Panc1 (cell line): ENCODE results near the gene APLNR. TPM values are rescaled to one million over a fixed set of nuclear protein-coding genes. Genes with fewer than 3 reads are reported as not detected.
A peak's percentile ranks its signal among the peaks of the same experiment; 100 is the strongest.

Experiments used
- ATAC-seq: fragments of 200-7000 bp; cut with Tn5 transposase; 2 replicates; pipeline ENCODE4 v1.9.1; 2020; ENCODE audit warnings: mild to moderate bottlenecking, moderate library complexity
- BruUV-seq: library from RNA; stranded (reverse); fragments of 400-500 nt; replicated peaks from 2 replicates; lab custom pipeline; 2021; lab: Mats Ljungman, UMichigan
- CTCF ChIA-PET: fragments of 300-600 bp; sonication (Branson Sonifier 250); formaldehyde crosslinking; loops from one replicate; lab custom pipeline; 2022; ENCODE audit warnings: antibody characterized with exemption; lab: Charles Lee
- POLR2A ChIA-PET: fragments of 300-600 bp; sonication (Branson Sonifier 250); formaldehyde crosslinking; loops from one replicate; lab custom pipeline; 2022; ENCODE audit warnings: antibody characterized with exemption; lab: Charles Lee
- DNase-seq: peaks from one replicate; pipeline ENCODE4 v3.0.0-alpha.2; 2010; ENCODE audit warnings: low read depth, low spot score
- H3K27ac ChIP-seq: 2 replicates; pipeline ENCODE4 v1.5.1; 2011; ENCODE audit warnings: mild to moderate bottlenecking, low read length, inconsistent platforms
- H3K27me3 ChIP-seq: fragments of 200-500 bp; sonication (Bioruptor generic); 2 replicates; pipeline ENCODE4 v1.6.0; 2014; ENCODE audit warnings: low read length, inconsistent platforms; ENCODE audit not compliant: control insufficient read depth, insufficient read depth
- H3K36me3 ChIP-seq: fragments of 200-500 bp; sonication (Bioruptor generic); 2 replicates; pipeline ENCODE4 v1.5.1; 2014; ENCODE audit warnings: inconsistent platforms, mild to moderate bottlenecking, low read length, moderate library complexity; ENCODE audit not compliant: control insufficient read depth, insufficient read depth
- H3K4me1 ChIP-seq: 2 replicates; pipeline ENCODE4 v1.5.1; 2011; ENCODE audit warnings: inconsistent platforms, mild to moderate bottlenecking, low read length, moderate library complexity; ENCODE audit not compliant: control insufficient read depth, insufficient read depth
- H3K4me3 ChIP-seq, 2 experiments: 2 replicates each; pipeline ENCODE4 v1.5.1; 2011 to 2012; ENCODE audit warnings: low read depth in 2 of 2, low read length in 2 of 2, mild to moderate bottlenecking in 2 of 2, inconsistent platforms in 1 of 2, moderate library complexity in 1 of 2
- H3K9me3 ChIP-seq: fragments of 200-500 bp; sonication (Bioruptor generic); 2 replicates; pipeline ENCODE4 v1.5.1; 2014; ENCODE audit warnings: low read depth, mild to moderate bottlenecking, inconsistent platforms, low read length, moderate library complexity; ENCODE audit not compliant: control insufficient read depth, insufficient read depth
- POLR2AphosphoS5 ChIP-seq: IDR thresholded peaks from 2 replicates; pipeline ENCODE4 v1.6.1; 2012; ENCODE audit warnings: mild to moderate bottlenecking, low read depth, low read length, moderate library complexity
- SIN3A ChIP-seq: IDR thresholded peaks from 2 replicates; pipeline ENCODE4 v1.6.1; 2012; ENCODE audit warnings: low read depth, mild to moderate bottlenecking, low read length, moderate library complexity, borderline replicate concordance; ENCODE audit not compliant: insufficient read depth
- TCF7L2 ChIP-seq: IDR thresholded peaks from 2 replicates; pipeline ENCODE4 v1.6.1; 2011; ENCODE audit warnings: mild to moderate bottlenecking, low read depth, low read length, inconsistent platforms
- in situ Hi-C: cut with HindIII; loops from 2 replicates; pipeline ENCODE4 v1.10.0; 2016; ENCODE audit warnings: low sequenced_read_pairs, low pct_unique_long_range_greater_than_20kb
- intact Hi-C: fragments of 100-400 bp; cut with micrococcal nuclease; formaldehyde crosslinking; loops from one replicate; pipeline ENCODE4 v1.10.0; 2022; ENCODE audit not compliant: unreplicated experiment
- total RNA-seq: library from RNA; stranded (reverse); gene quantifications from one replicate; pipeline ENCODE4 v1.2.1, GENCODE V29; 2021; ENCODE audit not compliant: unreplicated experiment
- TF ChIP-seq, protein P1 (sequence below): fragments of 450-650 bp; IDR thresholded peaks from 2 replicates; pipeline ENCODE4 v1.5.1; 2017; ENCODE audit warnings: mild to moderate bottlenecking
- TF ChIP-seq, protein P2 (sequence below), 2 experiments: IDR thresholded peaks; 2 replicates each; pipeline ENCODE4 v1.6.1; 2011 to 2012; ENCODE audit warnings: low read depth in 2 of 2, control low read depth in 1 of 2, low read length in 1 of 2, mild to moderate bottlenecking in 1 of 2, moderate library complexity in 1 of 2; ENCODE audit not compliant: insufficient read depth in 1 of 2

APLNR gene
- total RNA-seq, 1 experiment from 2014 or later: not detected

DNA sequence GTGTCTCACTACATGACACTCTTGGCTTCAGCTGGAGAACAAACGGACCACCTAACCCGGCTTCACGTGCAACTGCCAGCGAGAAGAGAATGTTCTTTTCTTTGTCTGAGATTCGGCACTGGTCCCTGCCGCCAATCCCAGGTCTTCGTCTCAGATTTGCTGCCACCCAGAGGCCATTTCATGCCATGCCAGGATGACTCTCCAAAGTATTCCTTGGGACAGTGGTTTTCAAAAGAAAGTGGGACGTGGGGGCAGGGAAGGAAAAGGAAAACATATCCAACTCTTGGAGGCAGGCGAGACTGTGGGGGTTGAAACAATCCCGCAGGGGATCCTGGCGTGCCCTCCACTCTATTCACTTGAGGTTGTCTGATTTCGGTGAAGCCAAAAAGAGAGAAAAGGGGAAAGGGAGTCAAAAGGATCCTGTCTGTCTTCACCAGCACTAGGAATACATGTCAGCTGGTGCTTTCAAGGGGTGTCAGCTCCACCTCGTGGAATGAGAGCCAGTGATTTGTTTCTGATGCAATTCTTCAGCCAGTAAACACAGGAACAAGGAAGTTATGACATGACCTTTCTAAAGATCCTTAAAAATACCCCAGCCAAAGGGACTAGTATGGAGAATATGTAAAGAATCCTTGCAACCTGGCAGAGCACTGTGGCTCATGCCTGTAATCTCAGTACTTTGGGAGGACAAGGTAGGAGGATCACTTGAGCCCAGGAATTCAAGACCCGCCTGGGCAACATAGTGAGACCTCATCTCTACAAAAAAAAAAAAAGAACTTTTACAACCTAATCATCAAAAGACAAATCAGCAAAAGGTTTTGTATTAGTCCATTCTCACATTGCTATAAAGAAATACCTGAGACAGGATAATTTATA, 41.0 kb upstream of the APLNR start:
- intact Hi-C loops (no loop called here), in situ Hi-C loops (no loop called here)
- no peaks in the 10 kb centered on the region for H3K36me3 ChIP-seq
- H3K27ac ChIP-seq: peak overlapping the region; percentile 27; the same call in 1 of the 2 replicates
- TF ChIP-seq POLR2AphosphoS5: no peak
- TF ChIP-seq SIN3A: no peak
- TF ChIP-seq, protein P1, sequence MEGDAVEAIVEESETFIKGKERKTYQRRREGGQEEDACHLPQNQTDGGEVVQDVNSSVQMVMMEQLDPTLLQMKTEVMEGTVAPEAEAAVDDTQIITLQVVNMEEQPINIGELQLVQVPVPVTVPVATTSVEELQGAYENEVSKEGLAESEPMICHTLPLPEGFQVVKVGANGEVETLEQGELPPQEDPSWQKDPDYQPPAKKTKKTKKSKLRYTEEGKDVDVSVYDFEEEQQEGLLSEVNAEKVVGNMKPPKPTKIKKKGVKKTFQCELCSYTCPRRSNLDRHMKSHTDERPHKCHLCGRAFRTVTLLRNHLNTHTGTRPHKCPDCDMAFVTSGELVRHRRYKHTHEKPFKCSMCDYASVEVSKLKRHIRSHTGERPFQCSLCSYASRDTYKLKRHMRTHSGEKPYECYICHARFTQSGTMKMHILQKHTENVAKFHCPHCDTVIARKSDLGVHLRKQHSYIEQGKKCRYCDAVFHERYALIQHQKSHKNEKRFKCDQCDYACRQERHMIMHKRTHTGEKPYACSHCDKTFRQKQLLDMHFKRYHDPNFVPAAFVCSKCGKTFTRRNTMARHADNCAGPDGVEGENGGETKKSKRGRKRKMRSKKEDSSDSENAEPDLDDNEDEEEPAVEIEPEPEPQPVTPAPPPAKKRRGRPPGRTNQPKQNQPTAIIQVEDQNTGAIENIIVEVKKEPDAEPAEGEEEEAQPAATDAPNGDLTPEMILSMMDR: peak; percentile 93
- TF ChIP-seq TCF7L2: no peak
- H3K9me3 ChIP-seq: 0 out of 2 replicates have a peak, but pooled peaks cover 3% of the 10 kb centered on the region
- BruUV-seq: no TSS peak
- ATAC-seq: peak; percentile 96
- H3K4me3 ChIP-seq: peak overlapping the region; percentile 5 to 26; a peak in 1 of 4 replicates
- no peaks in the 10 kb centered on the region for H3K27me3 ChIP-seq
- peaks cover 4% of the 10 kb centered on the region; the same call in 1 of the 2 replicates for H3K4me1 ChIP-seq
- CTCF ChIA-PET: interaction anchor here (0.5 kb wide), 1 partner anchor 72 kb away, joined by 6 read pairs; no protein-coding TSS in a partner anchor
- POLR2A ChIA-PET: no interaction called here
- peak; percentile 47 for DNase-seq

DNA sequence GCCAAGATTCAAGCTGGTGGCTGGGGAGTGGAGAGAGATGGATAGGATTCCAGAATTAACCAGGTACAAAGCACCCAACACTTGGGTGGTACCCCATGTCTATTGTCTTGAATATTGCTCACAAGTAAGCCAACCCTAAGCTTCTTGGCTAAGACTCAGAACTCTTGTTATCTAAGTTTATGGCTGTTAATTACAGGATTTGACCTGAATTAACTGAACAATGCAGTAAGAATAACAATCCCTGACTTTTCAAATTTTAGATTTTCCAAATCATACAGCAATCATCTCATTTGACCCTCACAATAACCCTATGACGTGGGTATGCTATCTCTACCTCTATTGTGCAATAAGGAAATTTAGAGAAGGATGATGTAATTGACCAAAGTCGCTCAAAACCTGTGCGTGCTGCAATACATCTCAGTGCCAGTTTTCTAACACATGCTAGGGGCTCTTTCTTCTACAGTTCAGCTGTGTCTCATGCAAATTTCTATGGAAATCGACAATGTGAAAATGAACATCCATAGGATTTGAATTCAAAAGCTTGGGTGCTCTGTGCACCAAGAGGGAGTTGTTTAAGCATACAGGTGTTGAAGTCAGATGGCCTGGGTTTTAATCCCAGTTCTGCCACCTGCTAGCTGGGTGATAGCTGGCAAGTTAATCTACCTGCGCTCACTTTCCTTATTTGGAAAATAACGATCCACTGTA, 40.1 kb upstream of the APLNR start:
- no peak overlapping the region for H3K4me3 ChIP-seq
- in situ Hi-C loops: no loop called here
- TF ChIP-seq, protein P2, sequence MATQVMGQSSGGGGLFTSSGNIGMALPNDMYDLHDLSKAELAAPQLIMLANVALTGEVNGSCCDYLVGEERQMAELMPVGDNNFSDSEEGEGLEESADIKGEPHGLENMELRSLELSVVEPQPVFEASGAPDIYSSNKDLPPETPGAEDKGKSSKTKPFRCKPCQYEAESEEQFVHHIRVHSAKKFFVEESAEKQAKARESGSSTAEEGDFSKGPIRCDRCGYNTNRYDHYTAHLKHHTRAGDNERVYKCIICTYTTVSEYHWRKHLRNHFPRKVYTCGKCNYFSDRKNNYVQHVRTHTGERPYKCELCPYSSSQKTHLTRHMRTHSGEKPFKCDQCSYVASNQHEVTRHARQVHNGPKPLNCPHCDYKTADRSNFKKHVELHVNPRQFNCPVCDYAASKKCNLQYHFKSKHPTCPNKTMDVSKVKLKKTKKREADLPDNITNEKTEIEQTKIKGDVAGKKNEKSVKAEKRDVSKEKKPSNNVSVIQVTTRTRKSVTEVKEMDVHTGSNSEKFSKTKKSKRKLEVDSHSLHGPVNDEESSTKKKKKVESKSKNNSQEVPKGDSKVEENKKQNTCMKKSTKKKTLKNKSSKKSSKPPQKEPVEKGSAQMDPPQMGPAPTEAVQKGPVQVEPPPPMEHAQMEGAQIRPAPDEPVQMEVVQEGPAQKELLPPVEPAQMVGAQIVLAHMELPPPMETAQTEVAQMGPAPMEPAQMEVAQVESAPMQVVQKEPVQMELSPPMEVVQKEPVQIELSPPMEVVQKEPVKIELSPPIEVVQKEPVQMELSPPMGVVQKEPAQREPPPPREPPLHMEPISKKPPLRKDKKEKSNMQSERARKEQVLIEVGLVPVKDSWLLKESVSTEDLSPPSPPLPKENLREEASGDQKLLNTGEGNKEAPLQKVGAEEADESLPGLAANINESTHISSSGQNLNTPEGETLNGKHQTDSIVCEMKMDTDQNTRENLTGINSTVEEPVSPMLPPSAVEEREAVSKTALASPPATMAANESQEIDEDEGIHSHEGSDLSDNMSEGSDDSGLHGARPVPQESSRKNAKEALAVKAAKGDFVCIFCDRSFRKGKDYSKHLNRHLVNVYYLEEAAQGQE (IDR thresholded peaks at IDR 0.05; ENCODE audit: insufficient read depth in 1 of 2, low read depth in 2 of 2, low read length in 1 of 2): no peak
- no peak for TF ChIP-seq TCF7L2
- TF ChIP-seq POLR2AphosphoS5: no peak
- TF ChIP-seq SIN3A: no peak
- TF ChIP-seq, protein P1: no peak
- no peak overlapping the region for H3K27ac ChIP-seq
- no peaks in the 10 kb centered on the region for H3K27me3 ChIP-seq
- no peak for DNase-seq
- H3K4me1 ChIP-seq: peaks cover 4% of the 10 kb centered on the region; the same call in 1 of the 2 replicates
- intact Hi-C loops: no loop called here
- ChIA-PET POLR2A (no interaction called here), CTCF (no interaction called here)
- H3K36me3 ChIP-seq: no peaks in the 10 kb centered on the region
- no TSS peak for BruUV-seq
- no peak for ATAC-seq
- H3K9me3 ChIP-seq: 0 out of 2 replicates have a peak, but pooled peaks cover 3% of the 10 kb centered on the region
